Inferior parietal cortex (tissue), 1 donor: ENCODE measurements around the gene SLC2A5.
"Not testable (repeated sequence)": the region's sequence is repeated elsewhere in the genome, so short reads cannot be mapped to it uniquely, and the experiment has no call there.

Source experiments
- DNase-seq: peaks from one replicate; pipeline ENCODE4 v3.0.0-alpha.2; 2016; ENCODE audit errors: extremely low spot score

SLC2A5 gene

GRCh38 chr1:9035226-9035625, 34.2 kb downstream of the SLC2A5 start:
- DNase-seq = no peak

GRCh38 chr1:9033363-9033762, 36.1 kb downstream of the SLC2A5 start:
- DNase-seq = no peak

GRCh38 chr1:9031484-9032259, 37.8 kb downstream of the SLC2A5 start:
- no peak for DNase-seq

GRCh38 chr1:9031077-9031476, 38.4 kb downstream of the SLC2A5 start:
- not testable (repeated sequence) for DNase-seq

GRCh38 chr1:9028921-9029705, 40.3 kb downstream of the SLC2A5 start:
- no peak for DNase-seq

GRCh38 chr1:9027307-9027706, 42.1 kb downstream of the SLC2A5 start:
- no peak for DNase-seq

GRCh38 chr1:9025449-9025848, 44.0 kb downstream of the SLC2A5 start:
- no peak for DNase-seq

- DNase-seq = no peak
Observed at GRCh38 chr1:9024837-9025236, 44.6 kb downstream of the SLC2A5 start.

GRCh38 chr1:9022773-9023172, 46.7 kb downstream of the SLC2A5 start:
- no peak for DNase-seq

- not testable (repeated sequence) for DNase-seq
Observed at GRCh38 chr1:9022026-9022738, 47.3 kb downstream of the SLC2A5 start.

- DNase-seq = no peak
Observed at GRCh38 chr1:9020305-9020704, 49.1 kb downstream of the SLC2A5 start.

- DNase-seq = no peak
Observed at GRCh38 chr1:9019896-9020295, 49.5 kb downstream of the SLC2A5 start.

- DNase-seq = no peak
Observed at GRCh38 chr1:9018333-9018732, 51.1 kb downstream of the SLC2A5 start.

- no peak for DNase-seq
Observed at GRCh38 chr1:9016455-9016854, 53.0 kb downstream of the SLC2A5 start.

GRCh38 chr1:9014475-9015375, 54.7 kb downstream of the SLC2A5 start:
- no peak for DNase-seq

- no peak for DNase-seq
Observed at GRCh38 chr1:9013819-9014218, 55.6 kb downstream of the SLC2A5 start.

- DNase-seq = no peak
Observed at GRCh38 chr1:9010781-9011323, 58.6 kb downstream of the SLC2A5 start.

GRCh38 chr1:9009438-9010370, 59.7 kb downstream of the SLC2A5 start:
- DNase-seq = no peak

GRCh38 chr1:9008236-9008635, 61.2 kb downstream of the SLC2A5 start:
- no peak for DNase-seq
